Stimulated activated CD4-positive, alpha-beta T cell treated with anti-CD3 and anti-CD28 coated beads, Interleukin-12 subunit alpha, Interleukin-12 subunit beta, amount 100 ng/mL, for 4 hours (primary cell): Measurements from ENCODE around the gene MDGA2.

Experiments
- DNase-seq: peaks from one replicate; pipeline ENCODE4 v3.0.0-alpha.2; 2020

Gene MDGA2

DNA sequence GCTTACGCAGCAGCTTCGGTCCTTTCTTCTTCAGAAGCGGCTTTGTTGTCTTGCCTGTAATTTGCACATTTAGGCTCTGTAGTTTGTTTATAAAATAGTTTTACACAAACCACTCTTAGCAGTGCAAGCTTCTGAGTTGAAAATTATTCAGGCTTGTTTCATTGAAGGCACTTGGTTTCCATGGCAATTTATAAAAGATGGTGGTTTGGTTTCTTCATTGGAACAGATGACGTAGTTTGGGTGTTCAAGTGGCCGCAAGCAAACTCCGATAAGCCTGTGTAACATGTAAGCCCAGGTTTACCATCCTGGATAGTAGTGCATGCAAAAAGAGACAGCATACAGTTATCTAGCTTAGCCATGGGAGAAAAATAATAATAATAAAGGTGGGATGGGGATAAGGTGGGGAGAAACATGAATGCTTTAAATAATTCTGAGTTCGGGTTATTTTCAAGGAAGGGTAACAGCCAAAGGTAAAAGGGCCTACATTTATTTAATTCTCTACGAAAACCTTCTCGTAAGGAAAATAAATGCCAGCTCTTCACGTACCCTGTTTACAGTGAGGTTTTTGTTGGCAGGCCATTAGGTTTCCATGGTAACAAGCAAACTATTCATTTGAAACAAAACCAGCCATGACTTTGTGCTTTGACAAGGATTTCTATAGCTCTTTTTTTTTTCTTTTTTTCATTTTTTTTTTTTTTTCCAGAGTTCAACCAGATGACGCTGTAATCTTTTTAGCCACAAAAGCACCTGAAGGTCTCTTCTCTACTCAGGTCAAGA lies 834.3 kb downstream of the MDGA2 start:
- DNase-seq: no peak

DNA sequence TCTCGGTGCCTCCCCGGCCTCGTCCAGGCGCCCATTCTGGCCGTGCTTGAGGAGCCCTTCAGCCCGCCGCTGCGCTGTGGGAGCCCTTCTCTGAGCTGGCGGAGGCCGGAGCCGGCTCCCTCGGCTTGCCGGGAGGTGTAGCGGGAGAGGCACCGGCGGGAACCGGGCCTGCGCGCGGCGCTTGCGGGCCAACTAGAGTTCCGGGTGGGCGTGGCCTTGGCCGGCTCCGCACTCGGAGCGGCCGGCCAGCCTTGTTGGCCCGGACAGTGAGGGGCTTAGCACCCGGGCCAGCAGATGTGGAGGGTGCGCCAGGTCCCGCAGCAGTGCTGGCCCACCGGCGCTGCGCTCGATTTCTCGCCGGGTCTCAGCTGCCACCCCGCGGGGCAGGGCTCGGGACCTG lies 855.1 kb downstream of the MDGA2 start:
- no peak for DNase-seq

DNA sequence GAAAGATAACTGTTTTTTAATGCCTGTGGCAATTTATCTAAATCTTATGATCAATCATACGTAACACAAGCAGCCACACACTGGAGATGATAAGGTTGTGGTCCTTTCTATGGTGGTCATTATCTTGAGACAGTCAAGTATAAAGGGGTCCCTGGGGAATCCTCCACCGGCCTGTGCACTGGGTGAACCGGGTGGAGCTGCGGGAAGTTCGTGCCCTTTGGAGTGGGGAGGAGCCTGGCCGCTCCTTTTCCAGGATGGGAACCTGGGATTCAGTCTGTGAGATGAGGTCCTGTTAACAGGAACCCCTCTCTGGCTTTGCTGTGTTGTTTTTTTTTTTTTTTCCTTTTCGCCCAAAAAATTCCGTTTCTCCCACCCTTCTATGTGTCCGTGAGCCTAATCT lies 856.3 kb downstream of the MDGA2 start:
- DNase-seq: no peak

DNA sequence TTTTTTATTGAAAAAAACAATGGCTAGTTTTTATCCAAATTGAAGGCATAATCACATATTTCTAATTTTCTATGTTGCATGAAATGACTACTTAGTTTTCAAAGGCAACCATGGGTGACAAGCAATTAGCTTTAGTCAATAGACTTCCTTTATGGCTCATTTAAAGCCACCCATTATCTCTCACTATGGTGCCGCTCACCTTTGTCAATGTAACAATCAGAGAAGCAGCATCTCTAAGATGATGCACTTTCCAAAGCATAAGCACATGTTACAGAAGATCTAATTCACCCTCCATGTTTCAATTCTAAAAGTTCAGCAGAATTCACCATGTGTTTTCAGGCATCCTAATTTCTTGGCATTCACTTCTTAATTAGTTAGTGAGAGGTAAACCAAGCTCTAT lies 857.3 kb downstream of the MDGA2 start:
- DNase-seq: no peak

DNA sequence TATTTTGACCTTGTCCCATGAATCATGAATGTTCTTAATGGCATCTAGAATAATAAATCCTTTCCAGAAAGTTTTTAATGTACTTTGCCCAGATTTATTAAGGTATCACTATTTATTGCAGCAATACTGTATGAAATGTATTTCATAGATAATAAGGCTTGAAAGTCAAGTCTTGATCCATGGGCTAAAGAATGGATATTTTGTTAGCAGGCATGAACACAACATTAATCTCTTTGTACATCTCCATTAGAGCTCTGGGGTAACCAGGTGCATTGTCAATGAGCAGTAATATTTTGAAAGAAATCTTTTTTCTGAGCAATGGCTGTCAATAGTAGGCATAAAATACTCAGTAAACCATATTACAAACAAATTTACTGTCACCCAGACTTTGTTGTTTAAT lies 882.3 kb downstream of the MDGA2 start:
- DNase-seq: no peak
